ENCODE results near the gene CCZ1B.
"Not testable (repeated sequence)": the region's sequence is repeated elsewhere in the genome, so short reads cannot be mapped to it uniquely, and the experiment has no call there.

CCZ1B gene

GRCh38 chr7:6825236-6826125 lies 594 bp downstream of the CCZ1B start:
- H3K4me2 ChIP-seq (ENCODE audit: low read depth, low read length, poor library complexity, severe bottlenecking) = peak overlapping the region; percentile 71
- not testable (repeated sequence) for H3K36me3 ChIP-seq (ENCODE audit: insufficient read depth, low read length); H3F3A ChIP-seq (ENCODE audit: low read depth); H2AFZ ChIP-seq (ENCODE audit: low read length); H3K79me2 ChIP-seq (ENCODE audit: insufficient read depth, low read length); H3K9me3 ChIP-seq (ENCODE audit: insufficient read depth, low read depth, low read length); H3K4me1 ChIP-seq (ENCODE audit: insufficient read depth, low read length, poor library complexity, severe bottlenecking); H4K20me1 ChIP-seq (ENCODE audit: insufficient read depth, low read length, poor library complexity, severe bottlenecking); H3K9me2 ChIP-seq (replicated peaks; ENCODE audit: low read depth, low read length)
- H3K9ac ChIP-seq (ENCODE audit: low read depth, low read length, poor library complexity, severe bottlenecking) = peak overlapping the region; percentile 39
- peak overlapping the region; percentile 81 for H3K4me3 ChIP-seq (ENCODE audit: low read length, poor library complexity, severe bottlenecking)
- peaks cover 28% of the 10 kb centered on the region for H3K27me3 ChIP-seq (ENCODE audit: insufficient read depth, low read length, poor library complexity, severe bottlenecking)

GRCh38 chr7:6821622-6822021 lies 4.5 kb downstream of the CCZ1B start:
- not testable (repeated sequence) for H4K20me1 ChIP-seq (ENCODE audit: insufficient read depth, low read length, poor library complexity, severe bottlenecking); H3K4me1 ChIP-seq (ENCODE audit: insufficient read depth, low read length, poor library complexity, severe bottlenecking); H3F3A ChIP-seq (ENCODE audit: low read depth); H3K36me3 ChIP-seq (ENCODE audit: insufficient read depth, low read length); H3K79me2 ChIP-seq (ENCODE audit: insufficient read depth, low read length); H3K9me3 ChIP-seq (ENCODE audit: insufficient read depth, low read depth, low read length); H3K9ac ChIP-seq (ENCODE audit: low read depth, low read length, poor library complexity, severe bottlenecking); H3K9me2 ChIP-seq (replicated peaks; ENCODE audit: low read depth, low read length); H3K4me3 ChIP-seq (ENCODE audit: low read length, poor library complexity, severe bottlenecking); H3K27me3 ChIP-seq (ENCODE audit: insufficient read depth, low read length, poor library complexity, severe bottlenecking); H3K4me2 ChIP-seq (ENCODE audit: low read depth, low read length, poor library complexity, severe bottlenecking); H2AFZ ChIP-seq (ENCODE audit: low read length)

- H3K4me1 ChIP-seq (ENCODE audit: insufficient read depth, low read length, poor library complexity, severe bottlenecking); H4K20me1 ChIP-seq (ENCODE audit: insufficient read depth, low read length, poor library complexity, severe bottlenecking); H3F3A ChIP-seq (ENCODE audit: low read depth); H3K36me3 ChIP-seq (ENCODE audit: insufficient read depth, low read length); H3K4me3 ChIP-seq (ENCODE audit: low read length, poor library complexity, severe bottlenecking); H3K27me3 ChIP-seq (ENCODE audit: insufficient read depth, low read length, poor library complexity, severe bottlenecking); H3K9me3 ChIP-seq (ENCODE audit: insufficient read depth, low read depth, low read length); H3K4me2 ChIP-seq (ENCODE audit: low read depth, low read length, poor library complexity, severe bottlenecking); H3K9me2 ChIP-seq (replicated peaks; ENCODE audit: low read depth, low read length); H2AFZ ChIP-seq (ENCODE audit: low read length); H3K9ac ChIP-seq (ENCODE audit: low read depth, low read length, poor library complexity, severe bottlenecking); H3K79me2 ChIP-seq (ENCODE audit: insufficient read depth, low read length): not testable (repeated sequence)
Measured at GRCh38 chr7:6815470-6815869, 10.6 kb downstream of the CCZ1B start.

- H4K20me1 ChIP-seq (ENCODE audit: insufficient read depth, low read length, poor library complexity, severe bottlenecking); H3K9me3 ChIP-seq (ENCODE audit: insufficient read depth, low read depth, low read length); H3K27me3 ChIP-seq (ENCODE audit: insufficient read depth, low read length, poor library complexity, severe bottlenecking); H3K9me2 ChIP-seq (replicated peaks; ENCODE audit: low read depth, low read length); H3K9ac ChIP-seq (ENCODE audit: low read depth, low read length, poor library complexity, severe bottlenecking); H3K4me3 ChIP-seq (ENCODE audit: low read length, poor library complexity, severe bottlenecking); H3K4me1 ChIP-seq (ENCODE audit: insufficient read depth, low read length, poor library complexity, severe bottlenecking); H3K79me2 ChIP-seq (ENCODE audit: insufficient read depth, low read length); H3K4me2 ChIP-seq (ENCODE audit: low read depth, low read length, poor library complexity, severe bottlenecking); H2AFZ ChIP-seq (ENCODE audit: low read length); H3K36me3 ChIP-seq (ENCODE audit: insufficient read depth, low read length); H3F3A ChIP-seq (ENCODE audit: low read depth): not testable (repeated sequence)
Measured at GRCh38 chr7:6813011-6813410, 13.1 kb downstream of the CCZ1B start.

GRCh38 chr7:6807959-6808358 lies 18.1 kb downstream of the CCZ1B start:
- not testable (repeated sequence) for H3K4me3 ChIP-seq (ENCODE audit: low read length, poor library complexity, severe bottlenecking); H3K4me1 ChIP-seq (ENCODE audit: insufficient read depth, low read length, poor library complexity, severe bottlenecking); H3K27me3 ChIP-seq (ENCODE audit: insufficient read depth, low read length, poor library complexity, severe bottlenecking); H3K4me2 ChIP-seq (ENCODE audit: low read depth, low read length, poor library complexity, severe bottlenecking); H2AFZ ChIP-seq (ENCODE audit: low read length); H3K9me3 ChIP-seq (ENCODE audit: insufficient read depth, low read depth, low read length); H3K79me2 ChIP-seq (ENCODE audit: insufficient read depth, low read length); H3F3A ChIP-seq (ENCODE audit: low read depth); H4K20me1 ChIP-seq (ENCODE audit: insufficient read depth, low read length, poor library complexity, severe bottlenecking); H3K9me2 ChIP-seq (replicated peaks; ENCODE audit: low read depth, low read length); H3K9ac ChIP-seq (ENCODE audit: low read depth, low read length, poor library complexity, severe bottlenecking); H3K36me3 ChIP-seq (ENCODE audit: insufficient read depth, low read length)

GRCh38 chr7:6807393-6807918 lies 18.6 kb downstream of the CCZ1B start:
- not testable (repeated sequence) for H3K36me3 ChIP-seq (ENCODE audit: insufficient read depth, low read length); H3K4me2 ChIP-seq (ENCODE audit: low read depth, low read length, poor library complexity, severe bottlenecking); H3K79me2 ChIP-seq (ENCODE audit: insufficient read depth, low read length); H3K9me2 ChIP-seq (replicated peaks; ENCODE audit: low read depth, low read length); H3K9me3 ChIP-seq (ENCODE audit: insufficient read depth, low read depth, low read length); H3K9ac ChIP-seq (ENCODE audit: low read depth, low read length, poor library complexity, severe bottlenecking); H3K4me3 ChIP-seq (ENCODE audit: low read length, poor library complexity, severe bottlenecking); H3F3A ChIP-seq (ENCODE audit: low read depth); H3K4me1 ChIP-seq (ENCODE audit: insufficient read depth, low read length, poor library complexity, severe bottlenecking); H3K27me3 ChIP-seq (ENCODE audit: insufficient read depth, low read length, poor library complexity, severe bottlenecking); H2AFZ ChIP-seq (ENCODE audit: low read length); H4K20me1 ChIP-seq (ENCODE audit: insufficient read depth, low read length, poor library complexity, severe bottlenecking)

GRCh38 chr7:6800331-6800730 lies 25.7 kb downstream of the CCZ1B start:
- H3K4me2 ChIP-seq (ENCODE audit: low read depth, low read length, poor library complexity, severe bottlenecking); H3K4me3 ChIP-seq (ENCODE audit: low read length, poor library complexity, severe bottlenecking); H3K9ac ChIP-seq (ENCODE audit: low read depth, low read length, poor library complexity, severe bottlenecking); H3K27me3 ChIP-seq (ENCODE audit: insufficient read depth, low read length, poor library complexity, severe bottlenecking); H3K36me3 ChIP-seq (ENCODE audit: insufficient read depth, low read length); H3K9me2 ChIP-seq (replicated peaks; ENCODE audit: low read depth, low read length); H3K79me2 ChIP-seq (ENCODE audit: insufficient read depth, low read length); H2AFZ ChIP-seq (ENCODE audit: low read length); H4K20me1 ChIP-seq (ENCODE audit: insufficient read depth, low read length, poor library complexity, severe bottlenecking); H3F3A ChIP-seq (ENCODE audit: low read depth); H3K9me3 ChIP-seq (ENCODE audit: insufficient read depth, low read depth, low read length); H3K4me1 ChIP-seq (ENCODE audit: insufficient read depth, low read length, poor library complexity, severe bottlenecking): not testable (repeated sequence)
